Stimulated activated naive CD8-positive, alpha-beta T cell treated with anti-CD3 and anti-CD28 coated beads, Interleukin-15, Interleukin-2, amounts not matched to agents 100 ng/mL and 50 ng/mL, for 24 hours (primary cell): ENCODE measurements around the gene YJU2.
A peak's percentile ranks its signal among the peaks of the same experiment; 100 is the strongest.
"Not testable (repeated sequence)": the region's sequence is repeated elsewhere in the genome, so short reads cannot be mapped to it uniquely, and the experiment has no call there.

Experiments
- H3K27ac Mint-ChIP-seq: one replicate; pipeline ENCODE4 v1.8.0; 2021; ENCODE audit warnings: mild to moderate bottlenecking, mixed read lengths
- H3K27me3 Mint-ChIP-seq: one replicate; pipeline ENCODE4 v1.8.0; 2021; ENCODE audit warnings: mixed read lengths
- H3K36me3 Mint-ChIP-seq: one replicate; pipeline ENCODE4 v1.8.0; 2021; ENCODE audit warnings: low read depth, mixed read lengths
- H3K4me1 Mint-ChIP-seq: one replicate; pipeline ENCODE4 v1.8.0; 2021; ENCODE audit warnings: low read depth, mixed read lengths
- H3K4me3 Mint-ChIP-seq: one replicate; pipeline ENCODE4 v1.8.0; 2021; ENCODE audit warnings: mild to moderate bottlenecking, mixed read lengths
- H3K9me3 Mint-ChIP-seq: one replicate; pipeline ENCODE4 v1.8.0; 2021; ENCODE audit warnings: mixed read lengths

The YJU2 gene

GRCh38 chr19:4274321-4274686 is 27.4 kb downstream of the YJU2 start:
- peaks cover 14% of the 10 kb centered on the region for H3K36me3 Mint-ChIP-seq
- H3K4me3 Mint-ChIP-seq, H3K4me1 Mint-ChIP-seq, H3K27ac Mint-ChIP-seq, H3K9me3 Mint-ChIP-seq, H3K27me3 Mint-ChIP-seq: not testable (repeated sequence)

- H3K9me3 Mint-ChIP-seq: no peaks in the 10 kb centered on the region
- no peak overlapping the region for H3K27ac Mint-ChIP-seq
- H3K4me3 Mint-ChIP-seq: no peak overlapping the region
- H3K36me3 Mint-ChIP-seq: peaks cover under 1% of the 10 kb centered on the region
- H3K4me1 Mint-ChIP-seq: peaks cover 6% of the 10 kb centered on the region
- peaks cover 13% of the 10 kb centered on the region for H3K27me3 Mint-ChIP-seq
Observed at GRCh38 chr19:4277191-4277696, 30.4 kb downstream of the YJU2 start.

GRCh38 chr19:4278010-4278409 is 31.1 kb downstream of the YJU2 start:
- peaks cover 16% of the 10 kb centered on the region for H3K27me3 Mint-ChIP-seq
- no peaks in the 10 kb centered on the region for H3K36me3 Mint-ChIP-seq
- no peak overlapping the region for H3K27ac Mint-ChIP-seq
- H3K9me3 Mint-ChIP-seq: no peaks in the 10 kb centered on the region
- peaks cover 6% of the 10 kb centered on the region for H3K4me1 Mint-ChIP-seq
- no peak overlapping the region for H3K4me3 Mint-ChIP-seq

GRCh38 chr19:4278419-4279266 is 31.8 kb downstream of the YJU2 start, which contains the start of gene SHD:
TSS of gene SHD (plus strand) at chr19:4279266. CDS start at chr19:4280064, 798 bp downstream.
- peaks cover 16% of the 10 kb centered on the region for H3K27me3 Mint-ChIP-seq
- H3K4me3 Mint-ChIP-seq: peak within 1 kb of the TSS; percentile 59
- H3K9me3 Mint-ChIP-seq: no peaks in the 10 kb centered on the region
- peaks cover 6% of the 10 kb centered on the region for H3K4me1 Mint-ChIP-seq
- no peak within 1 kb of the TSS for H3K27ac Mint-ChIP-seq
- no peaks in the 10 kb centered on the region for H3K36me3 Mint-ChIP-seq

GRCh38 chr19:4279267-4279529 is 32.3 kb downstream of the YJU2 start:
- H3K27ac Mint-ChIP-seq: no peak overlapping the region
- H3K36me3 Mint-ChIP-seq: no peaks in the 10 kb centered on the region
- no peaks in the 10 kb centered on the region for H3K9me3 Mint-ChIP-seq
- H3K27me3 Mint-ChIP-seq: peaks cover 16% of the 10 kb centered on the region
- H3K4me3 Mint-ChIP-seq: no peak overlapping the region
- H3K4me1 Mint-ChIP-seq: peaks cover 6% of the 10 kb centered on the region

- Mint-ChIP-seq H3K9me3 (no peaks in the 10 kb centered on the region), H3K4me3 (peak overlapping the region; percentile 59), H3K27ac (no peak overlapping the region)
Observed at GRCh38 chr19:4279530-4280422, 32.9 kb downstream of the YJU2 start.

GRCh38 chr19:4284176-4284958 is 37.5 kb downstream of the YJU2 start:
- H3K9me3 Mint-ChIP-seq: no peaks in the 10 kb centered on the region
- no peak overlapping the region for H3K4me3 Mint-ChIP-seq
- peaks cover 3% of the 10 kb centered on the region for H3K4me1 Mint-ChIP-seq
- no peak overlapping the region for H3K27ac Mint-ChIP-seq
- peaks cover 13% of the 10 kb centered on the region for H3K27me3 Mint-ChIP-seq
- H3K36me3 Mint-ChIP-seq: no peaks in the 10 kb centered on the region

More at GRCh38 chr19:4279530-4280422, 32.9 kb downstream of the YJU2 start:
- Mint-ChIP-seq H3K36me3 (no peaks in the 10 kb centered on the region), H3K4me1 (peaks cover 6% of the 10 kb centered on the region), H3K27me3 (peaks cover 16% of the 10 kb centered on the region)

- H3K4me1 Mint-ChIP-seq: no peaks in the 10 kb centered on the region
- H3K27ac Mint-ChIP-seq: no peak overlapping the region
- peaks cover 9% of the 10 kb centered on the region for H3K27me3 Mint-ChIP-seq
- H3K4me3 Mint-ChIP-seq: no peak overlapping the region
- no peaks in the 10 kb centered on the region for H3K9me3 Mint-ChIP-seq
- H3K36me3 Mint-ChIP-seq: no peaks in the 10 kb centered on the region
Observed at GRCh38 chr19:4284974-4285373, 38.1 kb downstream of the YJU2 start.

- H3K4me3 Mint-ChIP-seq, H3K4me1 Mint-ChIP-seq, H3K27ac Mint-ChIP-seq, H3K36me3 Mint-ChIP-seq, H3K9me3 Mint-ChIP-seq, H3K27me3 Mint-ChIP-seq: not testable (repeated sequence)
Observed at GRCh38 chr19:4286141-4286540, 39.3 kb downstream of the YJU2 start.

GRCh38 chr19:4288091-4288777 is 41.4 kb downstream of the YJU2 start:
- Mint-ChIP-seq H3K4me3 (no peak overlapping the region), H3K27me3 (no peaks in the 10 kb centered on the region), H3K27ac (no peak overlapping the region), H3K4me1 (no peaks in the 10 kb centered on the region), H3K36me3 (no peaks in the 10 kb centered on the region), H3K9me3 (no peaks in the 10 kb centered on the region)

- Mint-ChIP-seq H3K27ac (no peak overlapping the region), H3K9me3 (no peaks in the 10 kb centered on the region), H3K27me3 (no peaks in the 10 kb centered on the region), H3K4me3 (no peak overlapping the region), H3K36me3 (no peaks in the 10 kb centered on the region), H3K4me1 (no peaks in the 10 kb centered on the region)
Observed at GRCh38 chr19:4291184-4291732, 44.4 kb downstream of the YJU2 start.

- no peaks in the 10 kb centered on the region for H3K36me3 Mint-ChIP-seq
- no peaks in the 10 kb centered on the region for H3K9me3 Mint-ChIP-seq
- no peaks in the 10 kb centered on the region for H3K27me3 Mint-ChIP-seq
- no peaks in the 10 kb centered on the region for H3K4me1 Mint-ChIP-seq
- H3K4me3 Mint-ChIP-seq: no peak overlapping the region
- no peak overlapping the region for H3K27ac Mint-ChIP-seq
Observed at GRCh38 chr19:4292515-4292914, 45.6 kb downstream of the YJU2 start.

- Mint-ChIP-seq H3K27ac (no peak overlapping the region), H3K27me3 (no peaks in the 10 kb centered on the region), H3K4me3 (no peak overlapping the region), H3K4me1 (peaks cover 4% of the 10 kb centered on the region), H3K36me3 (no peaks in the 10 kb centered on the region), H3K9me3 (no peaks in the 10 kb centered on the region)
Observed at GRCh38 chr19:4294389-4294788, 47.5 kb downstream of the YJU2 start.
